Activated T-cell treated with anti-CD3 and anti-CD28 coated beads, Interleukin-2, amount 50 U/mL, for 48 hours (primary cell): ENCODE data around the gene TBC1D22A.

Experiments
- DNase-seq, 2 experiments: peaks; one replicate each; pipeline ENCODE4 v3.0.0-alpha.2; 2020

TBC1D22A gene

GRCh38 chr22:47209040-47209514 is 446.6 kb downstream of the TBC1D22A start:
- no peak for DNase-seq

GRCh38 chr22:47209547-47210023 is 447.1 kb downstream of the TBC1D22A start:
- DNase-seq, result peak in 1 of 2 experiments; percentile 5

DNA sequence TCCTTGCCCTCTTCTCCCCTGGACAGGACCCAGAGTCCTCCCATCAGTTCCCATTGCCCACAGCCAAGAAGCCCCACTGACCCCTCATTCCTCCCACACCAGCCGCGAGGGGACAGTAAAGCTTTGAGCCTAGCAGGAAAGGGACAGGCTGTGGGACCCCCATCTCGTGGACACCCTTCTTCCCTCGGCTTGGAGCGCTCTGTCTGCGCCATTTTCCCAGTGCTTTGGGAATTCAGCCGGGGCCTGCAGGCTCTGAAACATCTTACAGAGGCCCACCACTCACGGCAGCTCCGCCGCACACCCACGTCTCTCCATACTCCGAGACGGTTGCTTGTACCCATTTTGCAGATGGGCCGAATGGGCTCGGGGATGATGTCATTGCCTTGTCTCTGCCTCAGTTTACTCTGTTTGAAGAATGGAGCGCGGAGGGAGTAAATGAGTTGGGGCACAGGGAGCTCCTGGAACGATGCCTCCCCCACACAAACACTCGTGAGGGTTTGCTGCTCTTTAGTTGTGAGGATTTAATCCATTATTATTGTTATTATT is 447.7 kb downstream of the TBC1D22A start:
- DNase-seq, result peak in 1 of 2 experiments; percentile 6

GRCh38 chr22:47210686-47211085 is 448.2 kb downstream of the TBC1D22A start:
- DNase-seq, result peak in 1 of 2 experiments; percentile 16

- DNase-seq, result peak; percentile 74 to 79
Observed at GRCh38 chr22:47213571-47214230, 451.3 kb downstream of the TBC1D22A start.

DNA sequence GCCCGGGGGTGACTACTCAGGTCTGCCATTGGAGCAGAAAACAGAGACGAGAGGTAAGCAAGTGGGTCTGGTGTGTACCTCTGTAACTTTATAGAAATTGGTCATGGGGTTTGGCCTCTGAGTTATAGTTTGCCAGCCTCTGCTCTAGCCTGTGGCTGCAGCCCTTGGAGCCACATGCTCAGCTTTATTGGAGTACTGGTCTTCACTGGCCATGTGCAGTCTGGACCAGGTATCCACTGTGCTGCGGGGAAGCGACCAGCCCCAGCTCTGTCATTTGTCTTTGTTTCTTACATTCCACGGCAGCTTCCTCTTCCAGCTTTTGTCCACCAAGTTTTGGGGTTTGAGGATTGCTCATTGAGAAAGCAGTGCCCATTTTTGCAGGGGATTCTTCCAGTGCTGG is 453.4 kb downstream of the TBC1D22A start:
- no peak for DNase-seq

- no peak for DNase-seq
Observed at GRCh38 chr22:47218671-47219070, 456.2 kb downstream of the TBC1D22A start.

GRCh38 chr22:47219789-47220188 is 457.3 kb downstream of the TBC1D22A start:
- DNase-seq, result no peak

GRCh38 chr22:47220752-47221151 is 458.3 kb downstream of the TBC1D22A start:
- no peak for DNase-seq

GRCh38 chr22:47221840-47222615 is 459.6 kb downstream of the TBC1D22A start:
- no peak for DNase-seq
